Activated CD8-positive, alpha-beta T cell treated with anti-CD3 and anti-CD28 coated beads, Interleukin-2, amount 10 ng/mL, durations not matched to agents 7 days and 5 days (primary cell): ENCODE results near the gene SMCR8. TPM values are rescaled to one million over a fixed set of nuclear protein-coding genes. Genes with fewer than 3 reads are reported as not detected.
"Not testable (repeated sequence)": the region's sequence is repeated elsewhere in the genome, so short reads cannot be mapped to it uniquely, and the experiment has no call there.

ENCODE experiments used
- ATAC-seq: fragments of 150-1000 bp; cut with Tn5 transposase; one replicate; pipeline ENCODE4 v1.10.0; 2021; ENCODE audit warnings: moderate library complexity
- CTCF ChIA-PET: fragments of 350-600 bp; sonication (Branson Sonifier 250); formaldehyde crosslinking; loops from one replicate; lab custom pipeline; 2021; ENCODE audit warnings: antibody characterized with exemption; lab: Charles Lee
- POLR2A ChIA-PET: fragments of 350-600 bp; sonication (Branson Sonifier 250); formaldehyde crosslinking; loops from one replicate; lab custom pipeline; 2021; ENCODE audit warnings: antibody characterized with exemption; lab: Charles Lee
- DNase-seq: peaks from one replicate; pipeline ENCODE4 v3.0.0-alpha.2; 2020
- H3K27ac Mint-ChIP-seq: one replicate; pipeline ENCODE4 v1.8.0; 2021; ENCODE audit warnings: mild to moderate bottlenecking, mixed read lengths
- H3K27me3 Mint-ChIP-seq: one replicate; pipeline ENCODE4 v1.8.0; 2021; ENCODE audit warnings: low read depth, mixed read lengths
- H3K36me3 Mint-ChIP-seq: one replicate; pipeline ENCODE4 v1.8.0; 2021; ENCODE audit warnings: low read depth, mixed read lengths
- H3K4me1 Mint-ChIP-seq: one replicate; pipeline ENCODE4 v1.8.0; 2021; ENCODE audit warnings: low read depth, mixed read lengths
- H3K4me3 Mint-ChIP-seq: one replicate; pipeline ENCODE4 v1.8.0; 2021; ENCODE audit warnings: mild to moderate bottlenecking, mixed read lengths
- H3K9me3 Mint-ChIP-seq: one replicate; pipeline ENCODE4 v1.8.0; 2022; ENCODE audit warnings: mixed read lengths; ENCODE audit not compliant: insufficient read depth
- microRNA-seq: library from miRNA; unstranded; fragments of <30 nt; microRNA quantifications from one replicate; pipeline ENCODE4 v1.2.0, GENCODE V29; 2022
- total RNA-seq, 2 experiments: library from RNA; stranded (reverse); gene quantifications; one replicate each; pipeline ENCODE4 v1.2.3, GENCODE V29; 2021

Gene SMCR8
- total RNA-seq, 2 experiments from 2014 or later, result 23.7 TPM

- ChIA-PET CTCF (interaction anchor here (0.7 to 0.8 kb wide), 2 partner anchors 14 to 147 kb away, joined by 3 read pairs; no protein-coding TSS in a partner anchor), POLR2A (interaction anchor here (0.6 to 0.9 kb wide), 2 partner anchors 16 to 1323 kb away, joined by 3 read pairs; no protein-coding TSS in a partner anchor)
- peaks cover 23% of the 10 kb centered on the region for H3K4me1 Mint-ChIP-seq
- H3K4me3 Mint-ChIP-seq, result peak within 1 kb of the TSS; percentile 91
- DNase-seq (peak; percentile 93), ATAC-seq (peak; percentile 100)
- H3K27ac Mint-ChIP-seq, result peak within 1 kb of the TSS; percentile 92
- H3K36me3 Mint-ChIP-seq, result peaks cover 16% of the 10 kb centered on the region
- peaks cover 4% of the 10 kb centered on the region for H3K27me3 Mint-ChIP-seq
- no peaks in the 10 kb centered on the region for H3K9me3 Mint-ChIP-seq
Measured at GRCh38 chr17:18363101-18364049, 48.3 kb downstream of the SMCR8 start, which contains the start of gene SHMT1. SHMT1 (minus strand) TSS chr17:18363550; CDS start chr17:18355981, 7,569 bp downstream.

- peak overlapping the region; percentile 15 for H3K4me3 Mint-ChIP-seq
- peaks cover 15% of the 10 kb centered on the region for H3K36me3 Mint-ChIP-seq
- ChIA-PET POLR2A (interaction anchor here (0.6 kb wide), 1 partner anchor 1324 kb away, joined by 3 read pairs; no protein-coding TSS in a partner anchor), CTCF (no interaction called here)
- no peaks in the 10 kb centered on the region for H3K9me3 Mint-ChIP-seq
- peaks cover 22% of the 10 kb centered on the region for H3K4me1 Mint-ChIP-seq
- no peak overlapping the region for H3K27ac Mint-ChIP-seq
- peaks cover 4% of the 10 kb centered on the region for H3K27me3 Mint-ChIP-seq
- no peak for DNase-seq
- no peak for ATAC-seq
Measured at GRCh38 chr17:18364166-18364565, 49.1 kb downstream of the SMCR8 start.

- H3K27ac Mint-ChIP-seq, result no peak overlapping the region
- POLR2A ChIA-PET, result no interaction called here
- peaks cover 17% of the 10 kb centered on the region for H3K27me3 Mint-ChIP-seq
Measured at GRCh38 chr17:18368946-18369345, 53.9 kb downstream of the SMCR8 start.

GRCh38 chr17:18370761-18371160, 55.7 kb downstream of the SMCR8 start:
- Mint-ChIP-seq H3K36me3 (no peaks in the 10 kb centered on the region), H3K27ac (no peak overlapping the region), H3K4me1 (peaks cover 7% of the 10 kb centered on the region), H3K9me3 (no peaks in the 10 kb centered on the region), H3K27me3 (peaks cover 17% of the 10 kb centered on the region), H3K4me3 (no peak overlapping the region)
- ChIA-PET POLR2A (no interaction called here), CTCF (no interaction called here)
- ATAC-seq (no peak), DNase-seq (no peak)

More at GRCh38 chr17:18368946-18369345, 53.9 kb downstream of the SMCR8 start:
- Mint-ChIP-seq H3K9me3 (no peaks in the 10 kb centered on the region), H3K4me1 (peaks cover 7% of the 10 kb centered on the region), H3K4me3 (no peak overlapping the region), H3K36me3 (no peaks in the 10 kb centered on the region)
- CTCF ChIA-PET, result no interaction called here
- DNase-seq (no peak), ATAC-seq (no peak)

GRCh38 chr17:18371455-18371854, 56.4 kb downstream of the SMCR8 start:
- Mint-ChIP-seq H3K4me3 (no peak overlapping the region), H3K4me1 (peaks cover 7% of the 10 kb centered on the region), H3K27me3 (peaks cover 17% of the 10 kb centered on the region), H3K27ac (no peak overlapping the region), H3K36me3 (no peaks in the 10 kb centered on the region), H3K9me3 (no peaks in the 10 kb centered on the region)
- CTCF ChIA-PET, result no interaction called here
- ATAC-seq, result no peak
- no peak for DNase-seq
- POLR2A ChIA-PET, result no interaction called here

- ATAC-seq, DNase-seq, H3K36me3 Mint-ChIP-seq, H3K27ac Mint-ChIP-seq, POLR2A ChIA-PET, H3K9me3 Mint-ChIP-seq, CTCF ChIA-PET, H3K4me3 Mint-ChIP-seq: not testable (repeated sequence)
- Mint-ChIP-seq H3K27me3 (peaks cover 12% of the 10 kb centered on the region), H3K4me1 (peaks cover 11% of the 10 kb centered on the region)
Measured at GRCh38 chr17:18373181-18373580, 58.1 kb downstream of the SMCR8 start.

GRCh38 chr17:18374216-18374615, 59.1 kb downstream of the SMCR8 start:
- H3K36me3 Mint-ChIP-seq, result no peaks in the 10 kb centered on the region
- ChIA-PET POLR2A (no interaction called here), CTCF (no interaction called here)
- H3K27ac Mint-ChIP-seq, result no peak overlapping the region
- peaks cover 11% of the 10 kb centered on the region for H3K4me1 Mint-ChIP-seq
- H3K27me3 Mint-ChIP-seq, result peaks cover 12% of the 10 kb centered on the region
- no peak overlapping the region for H3K4me3 Mint-ChIP-seq
- no peak for DNase-seq
- no peaks in the 10 kb centered on the region for H3K9me3 Mint-ChIP-seq
- no peak for ATAC-seq

Small RNAs within 50 kb of the gene (microRNA-seq; reads per million reads assigned to microRNA genes)
- not detected for gene MIR6778

Other genes with a start within 250 kb of the SMCR8 start
- 10 to 100 TPM; 48.1 to 53.5 TPM for gene DRG2, start 227.3 kb upstream of the SMCR8 start, total RNA-seq
- gene MYO15A, start 206.5 kb upstream of the SMCR8 start, total RNA-seq, result under 1 TPM; 0.34 TPM
- gene ALKBH5, start 131.5 kb upstream of the SMCR8 start, total RNA-seq, result 100 to 1,000 TPM; 117 to 121 TPM
- gene LLGL1, start 89.7 kb upstream of the SMCR8 start, total RNA-seq, result 10 to 100 TPM; 27.1 to 27.3 TPM
- 100 to 1,000 TPM; 338 to 364 TPM for gene FLII, start 56.6 kb upstream of the SMCR8 start, total RNA-seq
- 10 to 100 TPM in 1 of 2 experiments, 1 to 10 TPM in 1; 9.0 to 11.1 TPM for gene MIEF2, start 54.6 kb upstream of the SMCR8 start, total RNA-seq
- 10 to 100 TPM; 75.9 to 77.3 TPM for gene TOP3A, start 299 bp upstream of the SMCR8 start, total RNA-seq
- gene SHMT1, start 48.3 kb downstream of the SMCR8 start, total RNA-seq, result 10 to 100 TPM; 60.7 to 61.8 TPM
- not detected for gene EVPLL, start 62.5 kb downstream of the SMCR8 start, total RNA-seq
- gene LGALS9C, start 161.5 kb downstream of the SMCR8 start, total RNA-seq, result 1 to 10 TPM; 2.6 to 3.7 TPM